Kidney capillary endothelial cell (primary cell): ENCODE data around the gene PEX16.

Experiments used
- DNase-seq: peaks from one replicate; pipeline ENCODE4 v3.0.0-alpha.2; 2018; ENCODE audit warnings: low spot score

PEX16 gene

GRCh38 chr11:45897556-45897955 is 20.1 kb downstream of the PEX16 start:
- no peak for DNase-seq

- no peak for DNase-seq
These were observed 21.2 kb downstream of the PEX16 start for GRCh38 chr11:45896422-45896984.

- DNase-seq = no peak
These were observed 22.0 kb downstream of the PEX16 start for GRCh38 chr11:45895553-45896259.

GRCh38 chr11:45894555-45895247 is 23.0 kb downstream of the PEX16 start:
- no peak for DNase-seq

GRCh38 chr11:45892856-45893255 is 24.8 kb downstream of the PEX16 start:
- no peak for DNase-seq

- DNase-seq = no peak
These were observed 26.7 kb downstream of the PEX16 start for GRCh38 chr11:45890886-45891550.

GRCh38 chr11:45889966-45890365 is 27.7 kb downstream of the PEX16 start:
- DNase-seq = no peak

GRCh38 chr11:45889555-45889954 is 28.1 kb downstream of the PEX16 start:
- no peak for DNase-seq

- DNase-seq = no peak
These were observed 30.1 kb downstream of the PEX16 start for GRCh38 chr11:45887587-45887986.

GRCh38 chr11:45886816-45887520 is 30.7 kb downstream of the PEX16 start:
- DNase-seq = no peak

GRCh38 chr11:45885921-45886721 is 31.6 kb downstream of the PEX16 start:
- DNase-seq = no peak

- DNase-seq = no peak
These were observed 32.3 kb downstream of the PEX16 start, which contains the start of gene MAPK8IP1 for GRCh38 chr11:45885274-45885920. MAPK8IP1 (plus strand) TSS chr11:45885651; CDS start chr11:45885821, 170 bp downstream.

- no peak for DNase-seq
These were observed 33.0 kb downstream of the PEX16 start for GRCh38 chr11:45884596-45885185.

GRCh38 chr11:45881708-45882368 is 35.8 kb downstream of the PEX16 start:
- DNase-seq = no peak

- no peak for DNase-seq
These were observed 36.7 kb downstream of the PEX16 start for GRCh38 chr11:45880772-45881570.

GRCh38 chr11:45879803-45880686 is 37.6 kb downstream of the PEX16 start:
- no peak for DNase-seq

GRCh38 chr11:45877845-45878244 is 39.8 kb downstream of the PEX16 start:
- no peak for DNase-seq

GRCh38 chr11:45877221-45877620 is 40.5 kb downstream of the PEX16 start:
- DNase-seq = no peak
